Activated effector memory CD4-positive, alpha-beta T cell treated with anti-CD3 and anti-CD28 coated beads, Interleukin-2, amount 50 U/mL, for 16 hours (primary cell): ENCODE measurements around the gene IGFBP1.
A peak's percentile ranks its signal among the peaks of the same experiment; 100 is the strongest.

ENCODE experiments used
- DNase-seq: peaks from one replicate; pipeline ENCODE4 v3.0.0-alpha.2; 2020

The IGFBP1 gene

GRCh38 chr7:45910855-45911254, 22.6 kb downstream of the IGFBP1 start:
- no peak for DNase-seq

GRCh38 chr7:45911311-45911710, 23.0 kb downstream of the IGFBP1 start:
- DNase-seq: no peak

GRCh38 chr7:45912972-45913371, 24.7 kb downstream of the IGFBP1 start:
- DNase-seq: no peak

GRCh38 chr7:45914911-45915310, 26.6 kb downstream of the IGFBP1 start:
- no peak for DNase-seq

GRCh38 chr7:45915606-45916005, 27.3 kb downstream of the IGFBP1 start:
- DNase-seq: no peak

GRCh38 chr7:45917064-45917463, 28.8 kb downstream of the IGFBP1 start:
- no peak for DNase-seq

GRCh38 chr7:45917658-45918057, 29.4 kb downstream of the IGFBP1 start:
- DNase-seq: peak; percentile 90

GRCh38 chr7:45918556-45918955, 30.3 kb downstream of the IGFBP1 start:
- DNase-seq: no peak

- DNase-seq: no peak
Measured at GRCh38 chr7:45919231-45919784, 31.0 kb downstream of the IGFBP1 start.

GRCh38 chr7:45919993-45920459, 31.7 kb downstream of the IGFBP1 start:
- DNase-seq: no peak

GRCh38 chr7:45920502-45921380, 32.5 kb downstream of the IGFBP1 start, which contains the start of gene IGFBP3:
IGFBP3 (minus strand) TSS chr7:45921272; CDS start chr7:45921140, 132 bp downstream.
- no peak for DNase-seq

- DNase-seq: no peak
Measured at GRCh38 chr7:45921381-45921698, 33.1 kb downstream of the IGFBP1 start.

GRCh38 chr7:45921699-45922519, 33.6 kb downstream of the IGFBP1 start:
- no peak for DNase-seq

- DNase-seq: no peak
Measured at GRCh38 chr7:45922810-45923209, 34.5 kb downstream of the IGFBP1 start.

- peak; percentile 75 for DNase-seq
Measured at GRCh38 chr7:45923290-45923689, 35.0 kb downstream of the IGFBP1 start.

- DNase-seq: no peak
Measured at GRCh38 chr7:45923818-45924217, 35.5 kb downstream of the IGFBP1 start.

GRCh38 chr7:45924283-45924682, 36.0 kb downstream of the IGFBP1 start:
- no peak for DNase-seq

- DNase-seq: no peak
Measured at GRCh38 chr7:45927721-45928120, 39.4 kb downstream of the IGFBP1 start.

- no peak for DNase-seq
Measured at GRCh38 chr7:45930967-45931366, 42.7 kb downstream of the IGFBP1 start.

- no peak for DNase-seq
Measured at GRCh38 chr7:45937301-45937700, 49.0 kb downstream of the IGFBP1 start.

- DNase-seq: no peak
Measured at GRCh38 chr7:45937862-45938261, 49.6 kb downstream of the IGFBP1 start.

- no peak for DNase-seq
Measured at GRCh38 chr7:45938626-45939302, 50.5 kb downstream of the IGFBP1 start.

- DNase-seq: no peak
Measured at GRCh38 chr7:45939574-45939973, 51.3 kb downstream of the IGFBP1 start.
